OCI-LY1 (cell line): Measurements from ENCODE around the gene KCNH1.

Experiments
- CTCF ChIP-seq: fragments of 200-600 bp; sonication (generic), shearing (Covaris generic); IDR thresholded peaks from 2 replicates; pipeline ENCODE4 v1.5.1; 2017; ENCODE audit warnings: mild to moderate bottlenecking, antibody characterized with exemption, low read length, moderate library complexity, mixed read lengths
- EZH2 ChIP-seq: fragments of 200-600 bp; sonication (generic), shearing (Covaris generic); IDR thresholded peaks from 2 replicates; pipeline ENCODE4 v1.8.0; 2017; ENCODE audit warnings: borderline replicate concordance, mixed run types, mild to moderate bottlenecking, antibody characterized with exemption, low read length, moderate library complexity, mixed read lengths

- no peak for TF ChIP-seq CTCF
- TF ChIP-seq EZH2: no peak
These were observed 502.5 kb downstream of the KCNH1 start for GRCh38 chr1:210631399-210631798.
